Keratinocyte (primary cell): ENCODE measurements around the gene GPC5.

Experiments used
- EZH2 ChIP-seq: IDR thresholded peaks from one replicate; pipeline ENCODE4 v1.6.1; 2012; ENCODE audit warnings: inconsistent platforms, mild to moderate bottlenecking, low read length, moderate library complexity
- TF ChIP-seq, protein P1 (sequence below), 3 experiments: IDR thresholded peaks in 1 of 3; conservative IDR thresholded peaks in 1 of 3; optimal IDR thresholded peaks in 1 of 3; 2 replicates in 2 of 3; 3 replicates in 1 of 3; pipeline versions ENCODE3 to v1.5.1; 2011; ENCODE audit warnings: low read length in 3 of 3, mild to moderate bottlenecking in 3 of 3, moderate library complexity in 2 of 3, control low read depth in 1 of 3, inconsistent platforms in 1 of 3; ENCODE audit not compliant: insufficient read depth in 2 of 3; ENCODE audit errors: extremely low read depth in 1 of 3

DNA sequence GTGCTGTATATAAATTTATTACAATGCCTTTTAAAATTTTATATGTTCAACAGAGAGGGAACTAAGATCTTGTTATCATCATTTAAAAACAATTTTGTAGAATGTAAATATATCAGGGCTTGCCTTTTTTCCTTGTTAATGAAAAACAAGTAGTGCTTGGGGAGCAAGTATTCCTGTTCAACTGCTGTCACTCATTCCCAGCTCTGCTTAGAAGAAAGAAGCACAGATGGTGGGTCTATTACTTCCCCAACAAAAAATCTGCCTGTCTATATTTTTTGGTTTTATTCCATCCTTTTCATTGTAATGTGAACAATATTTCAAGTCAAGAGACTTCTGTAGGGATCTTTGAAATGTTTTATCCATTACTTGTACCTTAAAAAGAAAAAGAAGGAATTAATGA, 503.9 kb downstream of the GPC5 start:
- TF ChIP-seq, protein P1, sequence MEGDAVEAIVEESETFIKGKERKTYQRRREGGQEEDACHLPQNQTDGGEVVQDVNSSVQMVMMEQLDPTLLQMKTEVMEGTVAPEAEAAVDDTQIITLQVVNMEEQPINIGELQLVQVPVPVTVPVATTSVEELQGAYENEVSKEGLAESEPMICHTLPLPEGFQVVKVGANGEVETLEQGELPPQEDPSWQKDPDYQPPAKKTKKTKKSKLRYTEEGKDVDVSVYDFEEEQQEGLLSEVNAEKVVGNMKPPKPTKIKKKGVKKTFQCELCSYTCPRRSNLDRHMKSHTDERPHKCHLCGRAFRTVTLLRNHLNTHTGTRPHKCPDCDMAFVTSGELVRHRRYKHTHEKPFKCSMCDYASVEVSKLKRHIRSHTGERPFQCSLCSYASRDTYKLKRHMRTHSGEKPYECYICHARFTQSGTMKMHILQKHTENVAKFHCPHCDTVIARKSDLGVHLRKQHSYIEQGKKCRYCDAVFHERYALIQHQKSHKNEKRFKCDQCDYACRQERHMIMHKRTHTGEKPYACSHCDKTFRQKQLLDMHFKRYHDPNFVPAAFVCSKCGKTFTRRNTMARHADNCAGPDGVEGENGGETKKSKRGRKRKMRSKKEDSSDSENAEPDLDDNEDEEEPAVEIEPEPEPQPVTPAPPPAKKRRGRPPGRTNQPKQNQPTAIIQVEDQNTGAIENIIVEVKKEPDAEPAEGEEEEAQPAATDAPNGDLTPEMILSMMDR (optimal IDR thresholded peaks at IDR 0.05 in 1 of 3, IDR thresholded peaks at IDR 0.05 in 1 of 3, conservative IDR thresholded peaks at IDR 0.05 in 1 of 3; ENCODE audit: extremely low read depth in 1 of 3, insufficient read depth in 2 of 3, low read length in 3 of 3): no peak
- no peak for TF ChIP-seq EZH2
